Ascending aorta (tissue), 2 donors: ENCODE data around the gene NOS1AP. TPM values are rescaled to one million over a fixed set of nuclear protein-coding genes. Genes with fewer than 3 reads are reported as not detected.

ENCODE experiments used
- DNase-seq, 2 donors: peaks; one replicate each; pipeline ENCODE4 v3.0.0-alpha.2; 2019; ENCODE audit warnings: low spot score in 2 of 2
- H3K27ac ChIP-seq, 2 donors: fragments of 200-600 bp; sonication (generic); one replicate each; pipeline ENCODE4 v1.5.1; 2016 to 2017; ENCODE audit warnings: mild to moderate bottlenecking in 1 of 2
- H3K27me3 ChIP-seq: fragments of 200-600 bp; sonication (generic); one replicate; pipeline ENCODE4 v1.5.1; 2017
- H3K36me3 ChIP-seq, 2 donors: fragments of 200-600 bp; sonication (generic); one replicate each; pipeline ENCODE4 v1.5.1; 2016
- H3K4me1 ChIP-seq, 2 donors: fragments of 200-600 bp; sonication (generic); one replicate each; pipeline ENCODE4 v1.5.1; 2016 to 2017; ENCODE audit warnings: mild to moderate bottlenecking in 1 of 2
- H3K4me3 ChIP-seq, 2 donors: fragments of 200-600 bp; sonication (generic); one replicate each; pipeline ENCODE4 v1.5.1; 2016 to 2017; ENCODE audit warnings: mild to moderate bottlenecking in 1 of 2
- H3K9me3 ChIP-seq, 2 donors: fragments of 200-600 bp; sonication (generic); one replicate each; pipeline ENCODE4 v1.5.1; 2016
- intact Hi-C: fragments of 100-400 bp; cut with DNase I; formaldehyde crosslinking; loops from one replicate; pipeline ENCODE4 v1.15.1; 2023
- total RNA-seq: library from RNA; depleted of rRNA; stranded (reverse); fragments of >200 nt; gene quantifications from one replicate; pipeline ENCODE4 v1.1.0, GENCODE V29; 2016
- TF ChIP-seq, protein P1 (sequence below), 3 experiments: fragments of 200-600 bp in 2 of 3; fragments of 450-650 bp in 1 of 3; sonication (generic) in 2 of 3; IDR thresholded peaks; one replicate each; pipeline ENCODE4 v1.5.1; 2016 to 2019; ENCODE audit warnings: antibody characterized with exemption in 3 of 3, mild to moderate bottlenecking in 1 of 3, moderate library complexity in 1 of 3

NOS1AP gene
- total RNA-seq, 1 donor from 2014 or later, result 5.0 TPM

DNA sequence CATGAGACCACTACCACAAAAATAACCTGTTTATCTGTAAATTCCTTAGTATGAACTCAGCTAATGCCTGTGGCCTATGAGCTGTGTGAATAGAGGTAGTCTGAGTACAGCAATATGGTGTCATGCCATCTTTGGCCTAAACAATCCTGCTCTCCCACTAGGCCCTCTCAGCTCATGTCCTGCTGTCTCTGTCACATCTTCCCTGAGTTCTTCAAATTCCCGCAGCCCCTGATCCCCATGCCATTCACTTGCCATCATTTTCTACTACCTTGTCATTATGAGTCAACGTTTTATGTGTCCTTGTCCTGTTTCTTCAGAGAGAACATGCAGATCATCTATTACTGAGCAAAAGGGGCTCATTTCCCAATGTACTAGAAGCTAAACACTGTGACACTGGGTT is 181.6 kb downstream of the NOS1AP start:
- H3K4me1 ChIP-seq, result no peaks in the 10 kb centered on the region
- no peak overlapping the region for H3K4me3 ChIP-seq
- no peaks in the 10 kb centered on the region for H3K36me3 ChIP-seq
- no peaks in the 10 kb centered on the region for H3K27me3 ChIP-seq
- no peak for DNase-seq
- TF ChIP-seq, protein P1, sequence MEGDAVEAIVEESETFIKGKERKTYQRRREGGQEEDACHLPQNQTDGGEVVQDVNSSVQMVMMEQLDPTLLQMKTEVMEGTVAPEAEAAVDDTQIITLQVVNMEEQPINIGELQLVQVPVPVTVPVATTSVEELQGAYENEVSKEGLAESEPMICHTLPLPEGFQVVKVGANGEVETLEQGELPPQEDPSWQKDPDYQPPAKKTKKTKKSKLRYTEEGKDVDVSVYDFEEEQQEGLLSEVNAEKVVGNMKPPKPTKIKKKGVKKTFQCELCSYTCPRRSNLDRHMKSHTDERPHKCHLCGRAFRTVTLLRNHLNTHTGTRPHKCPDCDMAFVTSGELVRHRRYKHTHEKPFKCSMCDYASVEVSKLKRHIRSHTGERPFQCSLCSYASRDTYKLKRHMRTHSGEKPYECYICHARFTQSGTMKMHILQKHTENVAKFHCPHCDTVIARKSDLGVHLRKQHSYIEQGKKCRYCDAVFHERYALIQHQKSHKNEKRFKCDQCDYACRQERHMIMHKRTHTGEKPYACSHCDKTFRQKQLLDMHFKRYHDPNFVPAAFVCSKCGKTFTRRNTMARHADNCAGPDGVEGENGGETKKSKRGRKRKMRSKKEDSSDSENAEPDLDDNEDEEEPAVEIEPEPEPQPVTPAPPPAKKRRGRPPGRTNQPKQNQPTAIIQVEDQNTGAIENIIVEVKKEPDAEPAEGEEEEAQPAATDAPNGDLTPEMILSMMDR (IDR thresholded peaks at IDR 0.05), result no peak
- intact Hi-C loops, result no loop called here
- H3K9me3 ChIP-seq, result no peaks in the 10 kb centered on the region
- no peak overlapping the region for H3K27ac ChIP-seq

DNA sequence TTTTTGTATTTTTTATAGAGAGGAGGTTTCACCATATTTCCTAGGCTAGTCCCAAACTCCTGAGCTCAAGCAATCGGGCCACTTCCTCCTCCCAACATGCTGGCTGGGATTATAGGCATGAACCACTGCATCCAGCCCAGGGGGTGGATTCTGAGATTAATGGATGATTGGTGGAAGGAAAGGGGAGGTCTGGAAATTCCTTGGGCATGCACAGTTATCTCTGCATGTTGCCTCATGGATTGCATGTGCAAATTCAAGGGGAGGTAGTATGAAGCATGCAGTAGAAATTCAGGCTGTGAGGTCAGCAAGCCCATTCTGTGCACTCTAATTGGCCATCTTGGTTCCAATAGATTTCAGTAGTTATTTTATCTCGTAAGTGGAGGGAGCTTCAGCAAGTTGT is 182.7 kb downstream of the NOS1AP start:
- no peak for DNase-seq
- intact Hi-C loops, result no loop called here

GRCh38 chr1:162253790-162254189 is 184.3 kb downstream of the NOS1AP start:
- Histone ChIP-seq H3K27ac (no peak overlapping the region), H3K27me3 (no peaks in the 10 kb centered on the region), H3K36me3 (no peaks in the 10 kb centered on the region), H3K4me3 (no peak overlapping the region), H3K9me3 (no peaks in the 10 kb centered on the region), H3K4me1 (no peaks in the 10 kb centered on the region)
- no peak for DNase-seq
- TF ChIP-seq, protein P1 (IDR thresholded peaks at IDR 0.05), result no peak
- intact Hi-C loops, result no loop called here

More for the DNA sequence above, 182.7 kb downstream of the NOS1AP start:
- Histone ChIP-seq H3K36me3 (no peaks in the 10 kb centered on the region), H3K4me3 (no peak overlapping the region), H3K27ac (no peak overlapping the region), H3K27me3 (no peaks in the 10 kb centered on the region), H3K9me3 (no peaks in the 10 kb centered on the region), H3K4me1 (no peaks in the 10 kb centered on the region)
- TF ChIP-seq, protein P1 (IDR thresholded peaks at IDR 0.05), result no peak

GRCh38 chr1:162256287-162256686 is 186.8 kb downstream of the NOS1AP start:
- H3K4me3 ChIP-seq, result no peak overlapping the region
- no peak for DNase-seq
- no peaks in the 10 kb centered on the region for H3K27me3 ChIP-seq
- no peaks in the 10 kb centered on the region for H3K9me3 ChIP-seq
- H3K36me3 ChIP-seq, result no peaks in the 10 kb centered on the region
- H3K27ac ChIP-seq, result no peak overlapping the region
- TF ChIP-seq, protein P1 (IDR thresholded peaks at IDR 0.05), result no peak
- intact Hi-C loops, result no loop called here
- H3K4me1 ChIP-seq, result no peaks in the 10 kb centered on the region

GRCh38 chr1:162258394-162258793 is 188.9 kb downstream of the NOS1AP start:
- TF ChIP-seq, protein P1 (IDR thresholded peaks at IDR 0.05), result no peak
- no peak for DNase-seq
- H3K9me3 ChIP-seq, result no peaks in the 10 kb centered on the region
- no peaks in the 10 kb centered on the region for H3K36me3 ChIP-seq
- H3K27me3 ChIP-seq, result no peaks in the 10 kb centered on the region
- H3K4me3 ChIP-seq, result no peak overlapping the region
- intact Hi-C loops, result no loop called here
- H3K4me1 ChIP-seq, result no peaks in the 10 kb centered on the region
- H3K27ac ChIP-seq, result no peak overlapping the region

GRCh38 chr1:162259894-162260455 is 190.5 kb downstream of the NOS1AP start:
- Histone ChIP-seq H3K9me3 (no peaks in the 10 kb centered on the region), H3K36me3 (no peaks in the 10 kb centered on the region), H3K4me3 (no peak overlapping the region), H3K27ac (no peak overlapping the region), H3K27me3 (no peaks in the 10 kb centered on the region), H3K4me1 (no peaks in the 10 kb centered on the region)
- TF ChIP-seq, protein P1 (IDR thresholded peaks at IDR 0.05), result no peak
- intact Hi-C loops, result no loop called here
- no peak for DNase-seq
